GM18951 (cell line): ENCODE data around the gene ADAM12.

Experiments used
- POLR2A ChIP-seq: IDR thresholded peaks from 4 replicates; pipeline ENCODE4 v1.6.1; 2011; ENCODE audit warnings: mild to moderate bottlenecking; ENCODE audit not compliant: insufficient read length, insufficient read depth; ENCODE audit errors: extremely low read depth
- in situ Hi-C: fragments of 300-500 bp; cut with MboI; formaldehyde crosslinking; loops from one replicate; pipeline ENCODE4 v1.12.0; 2022; ENCODE audit warnings: low sequenced_read_pairs, mixed read lengths, inconsistent platforms; ENCODE audit not compliant: unreplicated experiment

ADAM12 gene

GRCh38 chr10:126108693-126109092 lies 279.6 kb downstream of the ADAM12 start:
- no peak for TF ChIP-seq POLR2A
- in situ Hi-C loops = no loop called here

GRCh38 chr10:126104767-126105166 lies 283.5 kb downstream of the ADAM12 start:
- in situ Hi-C loops = no loop called here
- TF ChIP-seq POLR2A = no peak

- no peak for TF ChIP-seq POLR2A
- in situ Hi-C loops = no loop called here
Measured at GRCh38 chr10:126102636-126103035, 285.6 kb downstream of the ADAM12 start.

- no peak for TF ChIP-seq POLR2A
- in situ Hi-C loops = no loop called here
Measured at GRCh38 chr10:126101736-126102135, 286.5 kb downstream of the ADAM12 start.

- TF ChIP-seq POLR2A = no peak
- in situ Hi-C loops = no loop called here
Measured at GRCh38 chr10:126101325-126101724, 287.0 kb downstream of the ADAM12 start.

- in situ Hi-C loops = no loop called here
- TF ChIP-seq POLR2A = no peak
Measured at GRCh38 chr10:126099366-126099765, 288.9 kb downstream of the ADAM12 start.

- in situ Hi-C loops = no loop called here
- no peak for TF ChIP-seq POLR2A
Measured at GRCh38 chr10:126098226-126098581, 290.1 kb downstream of the ADAM12 start.

GRCh38 chr10:126097558-126098225 lies 290.6 kb downstream of the ADAM12 start:
- in situ Hi-C loops = no loop called here
- no peak for TF ChIP-seq POLR2A

GRCh38 chr10:126094537-126094936 lies 293.7 kb downstream of the ADAM12 start:
- TF ChIP-seq POLR2A = no peak

GRCh38 chr10:126092366-126093215 lies 295.7 kb downstream of the ADAM12 start:
- in situ Hi-C loops = no loop called here
- TF ChIP-seq POLR2A = no peak

More at GRCh38 chr10:126094537-126094936, 293.7 kb downstream of the ADAM12 start:
- in situ Hi-C loops = no loop called here

GRCh38 chr10:126090911-126091728 lies 297.2 kb downstream of the ADAM12 start:
- in situ Hi-C loops = no loop called here
- no peak for TF ChIP-seq POLR2A

GRCh38 chr10:126090443-126090842 lies 297.8 kb downstream of the ADAM12 start:
- no peak for TF ChIP-seq POLR2A
- in situ Hi-C loops = no loop called here

GRCh38 chr10:126087796-126088505 lies 300.3 kb downstream of the ADAM12 start:
- in situ Hi-C loops = no loop called here
- TF ChIP-seq POLR2A = no peak
